ENCODE data around the gene HTD2. TPM values are rescaled to one million over a fixed set of nuclear protein-coding genes. Genes with fewer than 3 reads are reported as not detected.

The HTD2 gene
- total and polyA plus RNA-seq, 9 donors: 7.3 to 12.0 (median 9.2) TPM

- Histone ChIP-seq H3K36me3 (no peaks in the 10 kb centered on the region), H3K4me1 (ENCODE audit: insufficient read depth) (peaks cover 10% of the 10 kb centered on the region), H3K27me3 (no peaks in the 10 kb centered on the region), H3K27ac (no peak overlapping the region), H3K4me3 (no peak overlapping the region), H3K9me3 (no peaks in the 10 kb centered on the region)
- intact Hi-C loops (cut with DNase I): loop anchor here in 3 of 4 donors (5.0 to 10.0 kb wide), 3 partner anchors 172 to 212 kb away; partner anchors contain the start of genes ACOX2 (in 1 of the 3) and KCTD6 (in 1 of the 3)
- TF ChIP-seq CTCF (IDR thresholded peaks at IDR 0.05) (no peak), POLR2A (IDR thresholded peaks at IDR 0.05) (no peak), EP300 (IDR thresholded peaks at IDR 0.05) (no peak)
- DNase-seq: no peak
- 70 to 82% (median 81%) methylated on average over 1 of the region's 1 CpG for WGBS, 3 donors
Observed at GRCh38 chr3:58322793-58323192, 16.5 kb downstream of the HTD2 start.

GRCh38 chr3:58323529-58324390, 17.4 kb downstream of the HTD2 start:
- Histone ChIP-seq H3K9me3 (no peaks in the 10 kb centered on the region), H3K36me3 (no peaks in the 10 kb centered on the region), H3K4me1 (ENCODE audit: insufficient read depth) (peaks cover 10% of the 10 kb centered on the region), H3K27me3 (no peaks in the 10 kb centered on the region), H3K4me3 (no peak overlapping the region), H3K27ac (peak overlapping the region in 1 of 2 donors; percentile 6)
- DNase-seq: no peak
- TF ChIP-seq EP300 (IDR thresholded peaks at IDR 0.05): no peak
- no peak for TF ChIP-seq POLR2A (IDR thresholded peaks at IDR 0.05)
- no peak for TF ChIP-seq CTCF (IDR thresholded peaks at IDR 0.05)
- intact Hi-C loops (cut with DNase I): loop anchor here in 3 of 4 donors (5.0 to 10.0 kb wide), 3 partner anchors 171 to 211 kb away; partner anchors contain the start of genes ACOX2 (in 1 of the 3) and KCTD6 (in 1 of the 3)
- 66 to 74% (median 71%) methylated on average over 3 of the region's 3 CpGs for WGBS, 3 donors

GRCh38 chr3:58324391-58325390, 18.4 kb downstream of the HTD2 start:
- Histone ChIP-seq H3K27ac (peak overlapping the region in 1 of 2 donors; percentile 60), H3K27me3 (no peaks in the 10 kb centered on the region), H3K36me3 (no peaks in the 10 kb centered on the region), H3K9me3 (no peaks in the 10 kb centered on the region), H3K4me3 (no peak overlapping the region), H3K4me1 (ENCODE audit: insufficient read depth) (peaks cover 10% of the 10 kb centered on the region)
- TF ChIP-seq EP300 (IDR thresholded peaks at IDR 0.05): no peak
- DNase-seq: no peak
- WGBS, 3 donors: 77 to 83% (median 83%) methylated on average over 7 of the region's 7 CpGs
- intact Hi-C loops (cut with DNase I): loop anchor here in 3 of 4 donors (5.0 to 10.0 kb wide), 3 partner anchors 170 to 210 kb away; partner anchors contain the start of genes ACOX2 (in 1 of the 3) and KCTD6 (in 1 of the 3)

GRCh38 chr3:58325525-58325992, 19.2 kb downstream of the HTD2 start:
- no peaks in the 10 kb centered on the region for H3K27me3 ChIP-seq
- TF ChIP-seq POLR2A (IDR thresholded peaks at IDR 0.05) (no peak), CTCF (IDR thresholded peaks at IDR 0.05) (no peak), EP300 (IDR thresholded peaks at IDR 0.05) (no peak)
- H3K4me3 ChIP-seq: no peak overlapping the region
- no peaks in the 10 kb centered on the region for H3K36me3 ChIP-seq
- WGBS, 3 donors: 3 to 13% (median 5%) methylated on average over 2 of the region's 2 CpGs
- no peaks in the 10 kb centered on the region for H3K9me3 ChIP-seq
- H3K27ac ChIP-seq: peak overlapping the region in 1 of 2 donors; percentile 60
- H3K4me1 ChIP-seq (ENCODE audit: insufficient read depth): peaks cover 10% of the 10 kb centered on the region
- intact Hi-C loops (cut with DNase I): loop anchor here in 2 of 4 donors (10.0 kb wide), 2 partner anchors 169 to 209 kb away; partner anchors contain the start of genes ACOX2 (in 1 of the 2) and KCTD6 (in 1 of the 2)
- no peak for DNase-seq
